GM21447 (cell line): ENCODE measurements around the gene PBX4.
A peak's percentile ranks its signal among the peaks of the same experiment; 100 is the strongest.

Source experiments
- ATAC-seq: cut with Tn5 transposase; IDR thresholded peaks from one replicate; pipeline ENCODE4 v1.9.1; 2021; ENCODE audit not compliant: unreplicated experiment

The PBX4 gene

DNA sequence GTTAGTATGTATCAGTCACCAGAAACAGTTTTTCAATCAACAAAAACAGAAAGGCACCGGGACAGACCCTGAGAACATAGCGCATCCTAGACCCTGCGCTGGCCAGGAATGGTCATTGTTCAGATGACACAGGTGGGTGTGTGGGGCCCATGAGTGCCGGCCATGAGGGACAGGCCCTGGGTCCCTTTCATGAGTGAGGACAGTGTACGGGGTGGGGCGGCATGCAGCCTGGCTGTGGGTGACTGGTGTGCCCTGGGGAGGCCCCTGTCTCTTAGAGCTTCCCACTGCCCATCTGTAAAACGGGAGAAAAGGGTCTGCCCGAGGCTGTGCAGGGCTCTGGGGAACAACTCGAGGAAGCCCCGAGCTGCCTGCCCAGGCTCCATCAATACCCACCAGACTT lies 25.8 kb downstream of the PBX4 start:
- ATAC-seq, result no peak

DNA sequence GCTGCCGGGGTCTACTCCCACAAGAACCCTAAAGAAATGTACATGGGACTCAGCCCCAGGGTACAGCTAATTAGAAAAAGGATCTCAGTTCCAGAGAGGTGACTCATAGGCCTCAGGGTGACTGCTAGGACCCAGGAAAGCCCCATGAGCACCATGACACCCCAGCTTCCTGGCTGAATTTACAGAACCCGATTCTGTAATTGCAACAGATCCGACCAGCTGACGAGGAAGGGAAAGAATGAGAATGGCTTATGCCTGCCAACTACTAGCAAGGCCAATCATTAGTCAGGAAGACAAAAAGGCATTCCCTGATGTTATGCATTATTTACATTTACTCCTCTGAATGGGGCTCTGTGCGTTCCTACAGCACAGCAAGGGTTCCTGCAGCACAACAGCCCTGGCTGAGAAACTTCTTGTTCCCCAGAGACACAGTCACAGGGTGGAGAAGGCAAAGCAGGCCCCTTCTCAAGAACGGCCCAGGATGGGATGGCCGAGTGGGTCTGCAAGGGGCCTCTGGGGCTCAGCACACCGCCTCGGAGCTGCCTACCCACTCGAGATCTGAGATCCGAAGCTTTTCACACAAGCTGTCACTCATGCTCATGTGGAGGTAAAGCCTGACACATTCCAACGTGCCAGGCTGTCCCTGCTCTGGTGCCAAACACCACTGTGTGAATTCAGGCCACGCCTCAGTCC lies 27.2 kb downstream of the PBX4 start:
- peak; percentile 75 for ATAC-seq

GRCh38 chr19:19588546-19588945 lies 29.9 kb downstream of the PBX4 start:
- no peak for ATAC-seq

DNA sequence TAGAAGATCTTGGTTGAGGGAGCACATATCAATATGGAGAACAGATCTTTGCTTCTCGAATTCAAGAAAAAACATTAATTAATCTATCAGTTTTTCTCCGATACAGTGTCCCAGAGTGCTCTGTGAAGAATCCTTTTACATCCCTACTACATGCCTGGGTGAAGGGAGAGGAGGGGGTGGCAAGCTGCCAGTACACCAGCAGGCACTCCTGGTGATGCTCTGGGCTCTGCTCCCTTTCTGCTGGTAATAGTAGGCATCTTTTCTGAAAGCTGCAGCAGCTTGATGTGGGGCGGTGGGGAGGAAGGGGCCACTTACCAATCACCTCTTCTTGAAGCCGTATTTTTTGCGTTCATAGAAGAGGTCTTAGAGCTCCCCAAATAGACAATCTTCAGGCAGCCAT lies 30.7 kb downstream of the PBX4 start:
- ATAC-seq, result no peak

DNA sequence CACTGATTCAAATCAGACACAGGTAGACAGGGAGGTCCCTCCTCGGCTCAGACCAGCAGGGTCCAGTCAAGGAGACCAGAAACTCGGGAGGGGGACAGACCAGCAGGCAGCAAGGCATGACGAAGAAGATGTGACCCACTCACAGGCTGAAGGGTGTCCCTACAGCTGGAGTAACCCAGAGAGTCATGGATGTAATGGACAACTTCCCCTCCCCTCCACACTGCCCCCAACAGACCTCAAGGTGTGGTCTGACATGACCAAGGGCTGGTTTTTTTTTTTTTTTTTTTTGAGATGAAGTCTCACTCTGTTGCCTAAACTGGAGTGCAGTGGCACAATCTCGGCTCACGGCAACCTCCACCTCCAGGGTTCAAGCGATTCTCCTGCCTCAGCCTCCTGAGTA lies 34.1 kb downstream of the PBX4 start:
- ATAC-seq, result no peak

DNA sequence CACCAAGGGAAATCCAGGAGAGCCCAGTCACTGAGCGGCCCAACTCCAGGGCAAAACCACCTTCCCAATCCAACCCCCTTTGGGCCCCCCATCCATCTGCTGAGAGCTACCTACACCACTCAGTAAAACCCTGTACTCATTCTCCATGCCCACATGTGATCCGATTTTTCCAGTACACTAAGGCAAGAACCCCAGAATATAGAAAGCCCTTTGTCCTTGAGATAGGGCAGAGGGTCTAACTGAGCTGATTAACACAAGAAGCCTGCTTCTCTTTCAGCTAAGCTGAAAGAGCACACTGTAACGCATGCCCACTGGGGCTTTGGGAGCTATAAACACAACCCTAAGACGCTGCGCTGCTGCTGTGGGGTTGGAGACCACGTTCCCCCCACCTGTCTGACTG lies 36.0 kb downstream of the PBX4 start:
- no peak for ATAC-seq

GRCh38 chr19:19581391-19581790 lies 37.1 kb downstream of the PBX4 start:
- no peak for ATAC-seq

DNA sequence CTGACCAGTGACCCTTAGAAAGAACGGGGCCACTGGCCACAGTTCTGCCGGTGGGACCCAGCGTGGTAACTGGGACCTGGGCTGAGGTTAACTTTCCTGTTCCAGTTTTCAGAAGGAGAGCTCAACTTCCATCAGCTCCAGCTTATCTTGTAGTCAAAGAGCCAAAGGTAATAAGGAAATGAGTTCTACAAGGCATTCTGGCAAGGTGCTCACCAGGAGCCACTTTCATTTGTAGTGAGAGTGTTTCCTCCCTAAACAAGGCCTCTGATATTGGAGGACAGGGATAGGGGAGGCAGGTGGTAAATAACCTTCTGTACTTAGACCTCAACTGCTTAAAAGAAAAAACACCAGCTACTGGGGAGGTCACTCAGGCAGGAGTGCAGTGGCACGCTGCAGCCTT lies 38.1 kb downstream of the PBX4 start:
- ATAC-seq, result no peak

- no peak for ATAC-seq
Measured at GRCh38 chr19:19579533-19580361, 38.7 kb downstream of the PBX4 start.

- ATAC-seq, result no peak
Measured at GRCh38 chr19:19578252-19578651, 40.2 kb downstream of the PBX4 start.

DNA sequence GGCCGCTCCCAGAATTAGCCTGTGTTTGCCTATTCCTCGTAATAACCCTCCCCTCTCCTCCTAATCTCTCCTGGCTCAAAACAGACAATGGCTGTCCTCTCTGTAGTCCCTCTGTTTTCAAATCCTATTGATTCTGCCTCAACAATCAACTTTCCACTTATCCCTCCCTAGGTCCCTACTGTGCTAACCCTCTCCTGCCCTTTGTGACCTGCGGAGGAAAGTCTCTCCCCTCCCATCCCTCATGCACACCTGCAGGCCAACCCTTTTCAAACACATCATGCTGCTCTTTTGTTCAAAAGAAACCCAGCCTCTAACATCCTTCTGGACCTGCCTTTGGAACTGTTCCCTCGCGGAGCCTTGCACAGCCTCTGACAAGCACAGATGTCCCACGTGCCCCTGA lies 43.1 kb downstream of the PBX4 start:
- ATAC-seq, result no peak

- ATAC-seq, result no peak
Measured at GRCh38 chr19:19571071-19571786, 47.3 kb downstream of the PBX4 start.

DNA sequence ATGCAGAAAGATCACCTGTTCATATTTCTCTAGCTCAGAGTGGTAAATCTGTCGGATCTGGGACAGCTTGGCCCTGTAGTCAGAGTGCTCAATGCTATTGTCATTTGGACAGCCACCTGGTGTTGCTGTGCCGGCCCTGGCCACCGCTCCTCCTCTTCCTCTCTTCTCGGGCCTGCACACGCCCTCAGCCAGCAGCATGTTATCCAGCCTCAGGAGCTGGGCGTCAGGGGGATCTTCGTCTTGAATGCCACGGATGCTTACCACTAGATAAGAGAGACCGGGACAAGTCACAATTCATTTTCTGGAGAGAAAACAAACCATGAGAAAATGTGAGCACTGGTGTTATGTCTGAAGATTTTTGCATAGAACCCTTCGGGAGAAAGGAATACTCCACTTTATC lies 47.9 kb downstream of the PBX4 start:
- no peak for ATAC-seq

DNA sequence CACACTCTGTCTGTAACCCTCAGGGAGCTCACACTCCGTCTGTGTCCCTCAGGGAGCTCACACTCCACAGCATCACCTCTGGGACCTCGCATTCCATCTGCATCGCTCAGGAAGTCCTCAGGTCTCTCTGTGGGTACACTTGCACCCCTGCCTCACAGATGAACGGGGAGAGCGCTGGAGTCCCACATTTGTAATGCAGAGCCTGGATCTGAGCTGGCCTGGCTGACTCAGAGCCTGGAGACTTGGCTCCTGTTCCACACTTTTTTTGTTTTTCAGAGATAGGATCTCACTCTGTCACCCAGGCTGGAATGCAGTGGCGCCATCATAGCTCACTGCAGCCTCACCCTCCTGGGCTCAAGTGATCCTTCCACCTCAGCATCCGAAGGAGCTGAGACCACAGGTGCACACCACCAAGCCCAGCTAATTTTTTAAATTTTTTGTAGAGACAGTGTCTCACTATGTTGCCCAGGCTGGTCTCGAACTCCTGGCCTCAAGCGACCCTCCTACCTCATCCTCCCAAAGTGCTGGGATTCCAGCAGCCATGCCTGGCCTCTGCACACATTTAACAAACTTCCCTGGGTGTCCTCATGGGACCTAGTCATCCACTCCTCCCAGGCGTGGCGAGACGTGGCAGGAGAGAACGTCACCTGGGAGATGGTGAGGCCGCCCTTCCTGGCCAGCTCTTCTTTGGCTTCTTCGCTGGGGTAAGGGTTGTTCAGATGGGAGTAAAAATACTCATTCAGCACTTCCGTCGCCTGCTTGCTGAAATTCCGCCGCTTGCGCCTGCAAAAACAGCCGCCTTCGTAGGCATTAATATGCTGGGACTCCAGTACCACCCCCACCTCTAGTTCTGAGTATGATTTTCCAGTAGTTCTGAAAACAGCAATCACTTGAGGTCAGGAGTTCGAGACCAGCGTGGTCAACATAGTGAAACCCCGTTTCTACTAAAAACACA lies 49.4 kb downstream of the PBX4 start:
- no peak for ATAC-seq

DNA sequence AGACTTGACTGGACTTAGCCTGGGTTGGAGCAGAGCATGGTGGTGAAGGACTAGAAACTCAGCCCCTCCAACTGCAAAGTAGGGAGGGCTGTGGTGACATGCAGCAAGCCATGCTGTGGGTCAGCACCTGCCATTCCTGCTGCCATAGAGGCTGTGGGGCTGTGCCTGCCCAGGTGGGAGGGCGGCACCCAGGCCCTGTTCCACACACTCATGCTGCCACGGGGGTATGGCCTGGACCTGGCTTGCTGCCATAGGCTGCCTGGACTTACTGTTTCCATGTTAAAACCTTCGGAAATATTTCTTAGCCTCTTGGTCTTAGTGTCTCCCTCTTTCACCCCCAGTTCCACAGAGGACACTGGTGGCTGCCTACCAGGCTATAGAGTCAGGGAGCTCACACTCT lies 51.1 kb downstream of the PBX4 start:
- ATAC-seq, result no peak

DNA sequence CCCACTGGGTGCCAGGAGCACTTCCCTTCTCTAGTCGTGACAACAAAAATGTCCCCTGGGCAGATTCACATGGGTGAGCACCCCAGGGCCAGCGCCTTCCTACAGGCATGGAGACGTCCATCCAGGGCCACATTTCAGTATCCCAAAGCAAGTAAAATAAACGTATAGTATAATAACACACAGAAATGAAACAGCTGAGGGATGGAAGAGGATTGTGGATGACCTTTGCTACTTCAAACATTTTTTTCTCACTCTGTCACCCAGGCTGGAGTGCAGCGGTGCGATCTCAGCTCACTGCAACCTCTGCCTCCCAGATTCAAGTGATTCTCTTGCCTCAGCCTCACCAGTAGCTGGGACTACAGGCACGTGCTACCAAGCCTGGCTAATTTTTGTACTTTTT lies 52.2 kb downstream of the PBX4 start:
- ATAC-seq, result no peak

GRCh38 chr19:19563348-19563848 lies 55.1 kb downstream of the PBX4 start:
- ATAC-seq, result no peak

DNA sequence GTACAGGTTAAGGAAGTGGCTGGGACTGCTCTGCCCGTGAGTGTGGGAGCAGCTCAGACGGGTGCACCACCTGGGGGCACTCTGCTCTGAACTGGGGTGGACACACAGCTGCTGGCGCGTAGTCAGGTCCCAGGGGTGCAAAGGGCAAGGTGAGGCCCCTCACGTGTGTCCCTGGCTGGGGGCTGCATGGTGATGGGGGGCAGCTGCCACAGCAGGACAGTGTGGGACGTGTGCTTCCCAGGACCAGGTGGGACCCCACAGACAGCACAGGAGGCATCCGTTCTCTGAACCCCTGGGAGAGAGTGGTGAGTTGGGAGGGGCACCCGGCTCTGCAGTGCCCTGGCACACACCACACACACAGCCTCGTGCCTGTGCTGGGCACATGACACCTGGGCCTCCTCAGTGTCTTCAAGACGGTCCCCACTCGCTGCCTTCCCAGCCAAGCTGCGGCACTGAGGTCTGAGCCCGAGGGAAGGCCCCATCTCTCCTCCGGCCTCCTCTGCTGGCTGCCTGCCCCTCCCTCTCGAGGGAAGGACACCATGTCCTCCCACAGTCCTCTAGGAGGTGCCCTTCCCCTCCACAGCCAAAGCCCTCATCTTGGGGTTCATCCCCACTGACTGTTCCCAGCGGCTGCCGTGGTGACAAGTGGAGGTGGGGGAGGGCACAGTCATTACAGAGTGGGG lies 55.7 kb downstream of the PBX4 start:
- ATAC-seq, result no peak

DNA sequence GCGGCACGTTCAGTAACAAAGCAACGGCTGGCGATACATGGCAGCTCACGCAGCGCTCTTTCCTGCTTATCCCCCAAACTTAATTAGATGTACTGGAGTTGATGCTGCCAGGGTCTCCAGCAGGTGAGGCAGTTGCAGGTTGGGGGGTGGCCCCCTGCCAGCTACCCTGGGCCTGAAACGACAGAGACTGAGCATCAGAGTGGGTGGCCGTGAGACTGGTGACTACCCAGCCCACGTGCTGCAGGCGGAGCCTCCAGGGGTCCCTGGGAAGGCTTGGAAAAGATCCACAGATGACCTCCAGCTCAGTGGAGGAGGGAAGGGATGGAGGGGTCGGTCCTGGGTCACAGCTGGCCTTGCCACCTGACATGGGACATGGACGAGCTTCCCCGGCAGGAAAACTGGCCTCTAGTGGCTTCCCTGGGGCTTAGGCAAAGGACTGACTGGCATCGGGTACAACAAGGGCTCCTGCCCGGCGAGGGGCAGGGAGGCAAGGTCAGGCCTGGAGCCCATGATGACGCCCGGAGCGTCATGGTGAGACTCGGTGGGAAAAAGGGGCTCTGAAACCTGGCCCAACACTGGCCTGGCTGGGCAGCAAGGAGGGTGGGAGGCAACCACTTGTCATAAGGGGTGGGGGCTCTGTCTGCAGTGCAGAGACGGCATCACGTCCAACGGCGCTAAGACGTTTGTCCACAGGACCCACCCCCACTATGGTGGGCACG lies 56.4 kb downstream of the PBX4 start:
- no peak for ATAC-seq
